IMR-90 (cell line): Measurements from ENCODE around the gene TMED10. TPM values are rescaled to one million over a fixed set of nuclear protein-coding genes. Genes with fewer than 3 reads are reported as not detected.

Experiments used
- ATAC-seq: fragments of 200-7000 bp; cut with Tn5 transposase; 2 replicates; pipeline ENCODE4 v1.9.1; 2020; ENCODE audit warnings: low read depth, mild to moderate bottlenecking, moderate library complexity
- BruUV-seq: library from RNA; stranded (reverse); fragments of 400-500 nt; replicated peaks from 2 replicates; lab custom pipeline; 2021; lab: Mats Ljungman, UMichigan
- CTCF ChIA-PET: fragments of 300-600 bp; formaldehyde crosslinking; extraction: SDS; loops from one replicate; lab custom pipeline; 2021; ENCODE audit warnings: antibody characterized with exemption; lab: Yijun Ruan, JAX
- POLR2A ChIA-PET: fragments of 300-600 bp; sonication (Branson Sonifier 250); formaldehyde crosslinking; loops from one replicate; lab custom pipeline; 2022; ENCODE audit warnings: antibody characterized with exemption; ENCODE audit not compliant: unreplicated experiment; lab: Charles Lee
- DNase-seq: peaks from one replicate; pipeline ENCODE4 v3.0.0; 2013
- H2AFZ ChIP-seq: replicated peaks from 2 replicates; pipeline ENCODE3; 2013; ENCODE audit warnings: low read length, mild to moderate bottlenecking; ENCODE audit not compliant: poor library complexity
- H2AK5ac ChIP-seq: 2 replicates; pipeline ENCODE4 v1.6.1; 2013; ENCODE audit warnings: low read depth, low read length, inconsistent platforms
- H2AK9ac ChIP-seq: replicated peaks from 2 replicates; pipeline ENCODE3; 2013; ENCODE audit warnings: mild to moderate bottlenecking, low read depth, low read length, moderate library complexity; ENCODE audit not compliant: poor library complexity
- H2BK120ac ChIP-seq: 2 replicates; pipeline ENCODE4 v1.6.1; 2013; ENCODE audit warnings: low read depth, low read length, inconsistent platforms
- H2BK15ac ChIP-seq: 3 replicates; pipeline ENCODE4 v1.6.1; 2013; ENCODE audit warnings: low read depth, low read length, inconsistent platforms
- H2BK20ac ChIP-seq: 2 replicates; pipeline ENCODE4 v1.6.1; 2013; ENCODE audit warnings: low read depth, mild to moderate bottlenecking, inconsistent platforms, low read length, moderate library complexity
- H2BK5ac ChIP-seq: 2 replicates; pipeline ENCODE4 v1.6.1; 2013; ENCODE audit warnings: mild to moderate bottlenecking, low read depth, low read length, inconsistent platforms; ENCODE audit not compliant: poor library complexity, severe bottlenecking
- H3K14ac ChIP-seq: replicated peaks from 2 replicates; pipeline ENCODE4 v1.6.1; 2013; ENCODE audit warnings: low read depth, low read length, inconsistent platforms
- H3K18ac ChIP-seq: 2 replicates; pipeline ENCODE4 v1.6.1; 2013; ENCODE audit warnings: low read depth, low read length, control low read depth
- H3K23ac ChIP-seq: 2 replicates; pipeline ENCODE4 v1.6.1; 2013; ENCODE audit warnings: low read depth, low read length, inconsistent platforms
- H3K27ac ChIP-seq: 2 replicates; pipeline ENCODE4 v1.5.1; 2013; ENCODE audit warnings: mild to moderate bottlenecking, control low read depth, low read length; ENCODE audit not compliant: insufficient read depth
- H3K27me3 ChIP-seq: 2 replicates; pipeline ENCODE4 v1.6.1; 2013; ENCODE audit warnings: low read length; ENCODE audit not compliant: control insufficient read depth, insufficient read depth
- H3K36me3 ChIP-seq: 2 replicates; pipeline ENCODE4 v1.6.1; 2013; ENCODE audit warnings: low read length, mixed read lengths; ENCODE audit not compliant: control insufficient read depth, insufficient read depth
- H3K4ac ChIP-seq: 2 replicates; pipeline ENCODE4 v1.6.1; 2013; ENCODE audit warnings: low read depth, low read length, inconsistent platforms
- H3K4me1 ChIP-seq: 2 replicates; pipeline ENCODE4 v1.6.1; 2013; ENCODE audit warnings: low read length, mixed read lengths; ENCODE audit not compliant: control insufficient read depth, insufficient read depth
- H3K4me2 ChIP-seq: 2 replicates; pipeline ENCODE4 v1.6.1; 2013; ENCODE audit warnings: low read depth, mild to moderate bottlenecking, control low read depth, low read length, moderate library complexity
- H3K4me3 ChIP-seq: 2 replicates; pipeline ENCODE4 v1.5.1; 2013; ENCODE audit warnings: low read depth, mild to moderate bottlenecking, control low read depth, low read length, moderate library complexity; ENCODE audit not compliant: insufficient read depth
- H3K56ac ChIP-seq: 2 replicates; pipeline ENCODE4 v1.6.1; 2013; ENCODE audit warnings: low read length, inconsistent platforms; ENCODE audit not compliant: insufficient read depth; ENCODE audit errors: extremely low read depth
- H3K79me1 ChIP-seq, 2 experiments: 2 replicates each; pipeline ENCODE4 v1.6.1; 2013; ENCODE audit warnings: low read length in 2 of 2, inconsistent platforms in 1 of 2, low read depth in 1 of 2
- H3K9ac ChIP-seq: 2 replicates; pipeline ENCODE4 v1.6.1; 2013; ENCODE audit warnings: low read depth, low read length, control low read depth
- H3K9me1 ChIP-seq: 2 replicates; pipeline ENCODE4 v1.6.1; 2013; ENCODE audit warnings: low read length, inconsistent platforms; ENCODE audit not compliant: insufficient read depth
- H3K9me3 ChIP-seq: 2 replicates; pipeline ENCODE4 v1.6.1; 2013; ENCODE audit warnings: low read length; ENCODE audit not compliant: control insufficient read depth, insufficient read depth
- H4K20me1 ChIP-seq: 2 replicates; pipeline ENCODE4 v1.6.1; 2013; ENCODE audit warnings: low read length, inconsistent platforms; ENCODE audit not compliant: insufficient read depth
- H4K5ac ChIP-seq: 2 replicates; pipeline ENCODE4 v1.6.1; 2013; ENCODE audit warnings: mild to moderate bottlenecking, low read depth, low read length, control low read depth
- H4K8ac ChIP-seq, 2 experiments: 2 replicates each; pipeline ENCODE4 v1.6.1; 2013; ENCODE audit warnings: low read depth in 2 of 2, low read length in 2 of 2, control low read depth in 1 of 2, inconsistent platforms in 1 of 2
- H4K91ac ChIP-seq: 2 replicates; pipeline ENCODE4 v1.6.1; 2013; ENCODE audit warnings: low read depth, low read length, inconsistent platforms; ENCODE audit not compliant: insufficient read depth
- CEBPB ChIP-seq: IDR thresholded peaks from 2 replicates; pipeline ENCODE4 v1.6.1; 2012; ENCODE audit warnings: low read depth, low read length, improper control_type of control experiment
- CTCF ChIP-seq: conservative IDR thresholded peaks from 2 replicates; pipeline ENCODE4 v1.5.1; 2012; ENCODE audit warnings: mild to moderate bottlenecking, low read depth, low read length, improper control_type of control experiment
- SMC3 ChIP-seq: fragments of 150-350 bp; IDR thresholded peaks from 2 replicates; pipeline ENCODE4 v1.6.1; 2016; ENCODE audit warnings: low read depth, mild to moderate bottlenecking, antibody characterized with exemption, low read length, moderate library complexity
- WGBS, 2 experiments: methylation state at CpG; one replicate each; pipeline versions ENCODE4 v1.1.5 to v1.1.7; 2013; ENCODE audit warnings: missing lambda C conversion rate in 2 of 2; ENCODE audit not compliant: insufficient read length in 1 of 2; ENCODE audit errors: extremely low coverage in 2 of 2; 5-methylcytosine and 5-hydroxymethylcytosine counted together
- dilution Hi-C: fragments of 300-500 bp; cut with HindIII; formaldehyde crosslinking; loops from one replicate; pipeline ENCODE4 v1.14.3; 2018; ENCODE audit warnings: low sequenced_read_pairs; ENCODE audit not compliant: unreplicated experiment
- in situ Hi-C: fragments of 300-500 bp; cut with MboI; formaldehyde crosslinking; loops from 3 replicates; pipeline ENCODE4 v1.14.3; 2019; ENCODE audit warnings: low sequenced_read_pairs, inconsistent platforms, mixed read lengths
- intact Hi-C: fragments of 100-400 bp; cut with micrococcal nuclease; formaldehyde crosslinking; loops from 2 replicates; pipeline ENCODE4 v1.10.0; 2022
- polyA plus RNA-seq, 3 experiments: library from polyadenylated mRNA; depleted of rRNA; stranded (reverse); fragments of >200 nt; gene quantifications; 2 replicates each; pipeline ENCODE4 v1.2.3, GENCODE V29; 2012; ENCODE audit warnings: low replicate concordance in 1 of 3
- total RNA-seq: library from RNA; depleted of rRNA; stranded (reverse); fragments of >200 nt; gene quantifications from 2 replicates; pipeline ENCODE4 v1.2.3, GENCODE V29; 2012

Gene TMED10
- total and polyA plus RNA-seq, 2 of the 4 experiments (the other 2 are of a cell fraction), result 254 to 441 TPM

GRCh38 chr14:75139185-75139584 is 37.2 kb downstream of the TMED10 start:
- no TSS peak for BruUV-seq
- Histone ChIP-seq H3K27ac (no peak overlapping the region), H4K8ac (no peak overlapping the region), H4K91ac (no peak overlapping the region), H3K14ac (no peak overlapping the region), H3K9ac (no peak overlapping the region), H2BK20ac (no peak overlapping the region), H2BK15ac (no peak overlapping the region), H2AK5ac (no peak overlapping the region), H3K56ac (no peak overlapping the region), H3K9me1 (no peaks in the 10 kb centered on the region), H3K79me1 (peaks cover 9 to 38% of the 10 kb centered on the region in 2 experiments; a peak in 3 of 4 replicates), H3K27me3 (no peaks in the 10 kb centered on the region), H3K23ac (no peak overlapping the region), H4K20me1 (peaks cover 14% of the 10 kb centered on the region; the same call in 1 of the 2 replicates), H3K4me1 (peaks cover 2% of the 10 kb centered on the region; the same call in 1 of the 2 replicates), H3K4ac (no peak overlapping the region), H3K4me3 (no peak overlapping the region), H3K18ac (no peak overlapping the region), H2AK9ac (no peak overlapping the region), H3K4me2 (no peak overlapping the region), H2BK5ac (no peak overlapping the region), H3K9me3 (no peaks in the 10 kb centered on the region), H3K36me3 (peaks cover 7% of the 10 kb centered on the region), H2BK120ac (no peak overlapping the region), H2AFZ (no peak overlapping the region), H4K5ac (no peak overlapping the region)
- ATAC-seq (no peak), DNase-seq (no peak)
- POLR2A ChIA-PET, result no interaction called here
- no CpG with 5 or more reads among the region's 2 CpGs for WGBS, 2 experiments
- intact Hi-C loops (no loop called here), dilution Hi-C loops (loop anchor here (25.0 kb wide), 1 partner anchor 173 kb away; no protein-coding TSS in a partner anchor), in situ Hi-C loops (loop anchor here (10.0 kb wide), 1 partner anchor 346 kb away; no protein-coding TSS in a partner anchor)
- no peak for TF ChIP-seq CEBPB
- TF ChIP-seq CTCF, result no peak
- TF ChIP-seq SMC3, result no peak
- CTCF ChIA-PET, result interaction anchor here (0.6 kb wide), 1 partner anchor 172 kb away, joined by 3 read pairs; no protein-coding TSS in a partner anchor
